HFFc6 (cell line): ENCODE measurements around the gene CXCR2. TPM values are rescaled to one million over a fixed set of nuclear protein-coding genes. Genes with fewer than 3 reads are reported as not detected.

ENCODE experiments used
- DNase-seq: peaks from one replicate; pipeline ENCODE4 v3.0.0-alpha.2; 2018
- H3K27ac Mint-ChIP-seq: 2 replicates; pipeline ENCODE4 v1.8.0; 2020; ENCODE audit warnings: mild to moderate bottlenecking, mixed read lengths
- H3K27me3 Mint-ChIP-seq: 2 replicates; pipeline ENCODE4 v1.8.0; 2021; ENCODE audit warnings: mild to moderate bottlenecking, moderate library complexity, mixed read lengths; ENCODE audit not compliant: insufficient read depth
- H3K36me3 Mint-ChIP-seq: 2 replicates; pipeline ENCODE4 v1.8.0; 2021; ENCODE audit warnings: low read depth, mixed read lengths
- H3K4me1 Mint-ChIP-seq: 2 replicates; pipeline ENCODE4 v1.8.0; 2020; ENCODE audit warnings: low read depth, mixed read lengths
- H3K4me3 Mint-ChIP-seq: 2 replicates; pipeline ENCODE4 v1.8.0; 2020; ENCODE audit warnings: mild to moderate bottlenecking, moderate library complexity, mixed read lengths
- H3K9me3 Mint-ChIP-seq: 2 replicates; pipeline ENCODE4 v1.8.0; 2020; ENCODE audit warnings: mild to moderate bottlenecking, mixed read lengths
- total RNA-seq, 6 experiments: library from RNA; stranded (reverse); fragmentation: NEBNext Ultra II Directional; extraction: Animal tissue kit (Norgen Biotek cat#: 25700); gene quantifications; 2 replicates in 1 of 6; 3 replicates in 5 of 6; pipeline ENCODE4 v1.2.3, GENCODE V29; 2021
- TF ChIP-seq, protein P1 (sequence below): fragments of 200-600 bp; sonication (generic); IDR thresholded peaks from 2 replicates; pipeline ENCODE4 v1.5.0; 2021; ENCODE audit warnings: antibody characterized with exemption, mild to moderate bottlenecking

The CXCR2 gene
- total RNA-seq, 6 experiments from 2014 or later = not detected

DNA sequence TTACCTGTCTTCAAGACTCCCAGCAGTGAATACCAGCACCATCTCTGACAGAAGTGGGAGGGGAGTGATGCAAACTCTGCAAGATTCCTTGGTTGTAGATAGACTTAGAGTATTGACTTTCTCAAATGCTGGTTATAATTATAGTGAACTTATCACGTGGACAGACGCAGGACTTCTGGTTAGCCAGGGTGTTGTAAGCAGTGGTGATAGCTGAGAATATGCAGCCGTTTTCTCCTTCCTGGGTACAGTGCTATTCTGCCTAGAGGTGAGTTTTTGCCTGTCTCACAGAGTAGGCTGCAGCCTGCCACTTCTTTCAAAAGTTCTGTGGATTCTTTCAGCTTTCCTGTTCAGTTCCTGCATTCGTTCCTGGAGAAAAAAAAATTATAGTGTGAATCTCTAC, 733 bp upstream of the CXCR2 start:
- DNase-seq = no peak
- peaks cover 37% of the 10 kb centered on the region for H3K27me3 Mint-ChIP-seq
- TF ChIP-seq, protein P1, sequence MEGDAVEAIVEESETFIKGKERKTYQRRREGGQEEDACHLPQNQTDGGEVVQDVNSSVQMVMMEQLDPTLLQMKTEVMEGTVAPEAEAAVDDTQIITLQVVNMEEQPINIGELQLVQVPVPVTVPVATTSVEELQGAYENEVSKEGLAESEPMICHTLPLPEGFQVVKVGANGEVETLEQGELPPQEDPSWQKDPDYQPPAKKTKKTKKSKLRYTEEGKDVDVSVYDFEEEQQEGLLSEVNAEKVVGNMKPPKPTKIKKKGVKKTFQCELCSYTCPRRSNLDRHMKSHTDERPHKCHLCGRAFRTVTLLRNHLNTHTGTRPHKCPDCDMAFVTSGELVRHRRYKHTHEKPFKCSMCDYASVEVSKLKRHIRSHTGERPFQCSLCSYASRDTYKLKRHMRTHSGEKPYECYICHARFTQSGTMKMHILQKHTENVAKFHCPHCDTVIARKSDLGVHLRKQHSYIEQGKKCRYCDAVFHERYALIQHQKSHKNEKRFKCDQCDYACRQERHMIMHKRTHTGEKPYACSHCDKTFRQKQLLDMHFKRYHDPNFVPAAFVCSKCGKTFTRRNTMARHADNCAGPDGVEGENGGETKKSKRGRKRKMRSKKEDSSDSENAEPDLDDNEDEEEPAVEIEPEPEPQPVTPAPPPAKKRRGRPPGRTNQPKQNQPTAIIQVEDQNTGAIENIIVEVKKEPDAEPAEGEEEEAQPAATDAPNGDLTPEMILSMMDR = no peak
- no peak overlapping the region for H3K4me3 Mint-ChIP-seq
- 0 out of 2 replicates have a peak, but pooled peaks cover 14% of the 10 kb centered on the region for H3K36me3 Mint-ChIP-seq
- no peak overlapping the region for H3K27ac Mint-ChIP-seq
- peaks cover 17% of the 10 kb centered on the region for H3K9me3 Mint-ChIP-seq
- no peaks in the 10 kb centered on the region for H3K4me1 Mint-ChIP-seq

DNA sequence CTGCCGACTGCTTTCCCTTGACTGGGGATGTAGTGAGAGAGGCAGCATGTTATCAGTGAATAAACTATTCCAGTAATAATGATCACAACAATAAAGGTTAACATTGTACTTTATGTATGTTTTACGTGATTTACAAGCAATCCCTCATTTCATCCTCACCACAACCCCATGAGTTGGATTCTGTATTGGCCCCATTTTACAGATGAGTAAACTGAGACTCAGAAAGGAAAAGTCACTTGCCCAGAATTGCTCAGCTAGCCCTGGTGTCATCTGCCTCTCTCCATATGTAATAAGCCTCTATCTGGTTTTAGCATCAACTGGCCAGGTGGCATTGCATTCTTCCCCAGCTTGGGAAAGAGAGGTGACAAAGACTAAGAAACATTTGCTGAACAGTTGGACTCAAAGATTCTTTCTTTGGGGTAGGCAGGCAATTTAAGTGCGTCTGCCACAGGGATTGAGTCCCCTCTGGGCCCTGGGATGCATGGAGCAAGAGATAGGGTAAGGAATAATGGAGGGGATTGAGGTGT, 2.2 kb downstream of the CXCR2 start:
- Mint-ChIP-seq H3K27me3 (peaks cover 42% of the 10 kb centered on the region), H3K36me3 (no peaks in the 10 kb centered on the region), H3K27ac (no peak overlapping the region), H3K4me1 (no peaks in the 10 kb centered on the region), H3K4me3 (no peak overlapping the region), H3K9me3 (peaks cover under 1% of the 10 kb centered on the region; the same call in 1 of the 2 replicates)
- no peak for DNase-seq
- TF ChIP-seq, protein P1 = no peak

DNA sequence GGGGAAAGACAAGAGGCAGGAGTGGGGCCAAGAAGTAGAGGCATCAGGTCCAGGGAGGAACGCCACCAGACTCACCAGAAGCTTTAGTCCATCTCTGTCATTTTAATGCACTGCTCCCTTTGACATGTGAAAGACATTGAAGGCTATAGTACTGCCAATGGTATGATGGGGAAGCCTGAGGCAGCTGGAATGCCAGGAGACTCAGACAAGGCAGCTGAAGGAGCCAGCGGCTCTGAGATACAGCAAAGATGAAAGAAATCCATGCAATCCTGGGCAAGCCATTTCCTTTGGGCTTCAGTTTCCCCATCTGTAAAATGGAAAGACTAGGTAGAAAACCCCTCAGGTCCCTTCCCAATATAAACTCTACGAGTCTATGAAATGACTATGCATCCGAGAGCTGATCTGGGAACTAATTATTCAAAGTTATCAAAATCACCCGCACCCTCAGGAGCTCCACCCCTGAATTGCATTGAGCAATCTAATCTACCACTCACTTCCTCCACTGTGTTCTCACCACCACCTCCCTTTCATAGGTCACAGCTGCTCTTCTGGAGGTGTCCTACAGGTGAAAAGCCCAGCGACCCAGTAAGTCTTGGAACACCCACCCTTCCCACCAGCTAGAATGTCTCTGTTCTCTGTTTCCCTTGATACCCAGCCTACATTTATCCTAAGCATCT, 3.1 kb downstream of the CXCR2 start:
- no peak for DNase-seq
- peaks cover 43% of the 10 kb centered on the region for H3K27me3 Mint-ChIP-seq
- no peaks in the 10 kb centered on the region for H3K4me1 Mint-ChIP-seq
- no peak overlapping the region for H3K27ac Mint-ChIP-seq
- TF ChIP-seq, protein P1 = no peak
- H3K9me3 Mint-ChIP-seq = no peaks in the 10 kb centered on the region
- no peak overlapping the region for H3K4me3 Mint-ChIP-seq
- no peaks in the 10 kb centered on the region for H3K36me3 Mint-ChIP-seq

DNA sequence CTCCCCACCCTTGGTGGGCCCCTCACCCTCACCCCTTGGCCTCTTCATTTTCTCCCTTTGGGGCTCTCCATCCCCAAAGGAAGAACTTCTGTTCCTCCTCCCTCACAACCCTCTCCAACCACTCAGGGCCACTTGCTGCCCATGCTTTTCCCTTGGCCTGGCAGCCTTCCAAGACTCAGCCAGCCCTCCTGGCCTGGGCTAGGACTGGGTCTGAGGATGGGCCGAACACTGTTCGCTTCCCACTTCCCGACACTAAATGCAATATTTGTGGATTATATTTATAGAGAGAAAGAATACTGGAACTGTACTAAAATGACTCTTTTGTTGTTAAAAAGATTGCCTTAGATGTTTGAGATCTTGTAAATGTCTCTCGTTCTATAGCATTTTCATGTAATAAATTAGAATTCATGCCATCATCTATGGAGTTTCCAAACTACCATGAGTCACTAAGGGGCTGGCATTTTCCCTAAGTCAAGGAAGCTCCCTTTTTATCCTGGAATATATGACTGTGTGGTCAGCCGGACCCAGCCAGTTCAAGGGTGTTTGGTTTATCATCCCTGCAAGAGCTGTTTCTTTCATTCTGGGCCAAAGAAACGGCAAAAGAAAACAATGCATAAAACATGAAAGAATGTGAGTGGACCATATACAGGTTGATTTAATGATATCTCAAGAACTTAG, 3.8 kb downstream of the CXCR2 start:
- Mint-ChIP-seq H3K4me3 (no peak overlapping the region), H3K27me3 (peaks cover 43% of the 10 kb centered on the region), H3K9me3 (no peaks in the 10 kb centered on the region), H3K27ac (no peak overlapping the region), H3K36me3 (no peaks in the 10 kb centered on the region), H3K4me1 (no peaks in the 10 kb centered on the region)
- TF ChIP-seq, protein P1 = no peak
- peak; percentile 31 for DNase-seq

DNA sequence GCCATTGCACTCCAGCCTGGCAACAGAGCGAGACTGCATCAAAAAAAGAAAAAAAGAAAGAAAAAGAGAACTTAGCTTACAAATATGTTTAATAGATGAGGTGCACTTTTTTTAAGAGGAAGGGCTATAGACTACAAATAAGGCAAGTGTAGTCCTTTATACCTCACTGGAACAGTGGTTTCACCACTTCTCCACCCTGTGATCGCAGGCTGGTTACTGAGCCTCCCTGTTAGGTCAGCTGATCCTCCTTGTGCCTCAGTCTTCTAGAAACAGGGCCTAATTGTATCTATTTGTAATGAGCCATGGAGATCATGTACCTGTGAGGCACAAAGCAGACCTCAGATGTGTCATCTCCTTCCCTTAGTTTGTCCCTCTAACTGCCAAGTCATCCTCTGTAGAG, 4.5 kb downstream of the CXCR2 start:
- H3K27ac Mint-ChIP-seq = no peak overlapping the region
- peaks cover 48% of the 10 kb centered on the region for H3K27me3 Mint-ChIP-seq
- DNase-seq = no peak
- no peaks in the 10 kb centered on the region for H3K4me1 Mint-ChIP-seq
- TF ChIP-seq, protein P1 = no peak
- no peaks in the 10 kb centered on the region for H3K9me3 Mint-ChIP-seq
- no peak overlapping the region for H3K4me3 Mint-ChIP-seq
- H3K36me3 Mint-ChIP-seq = no peaks in the 10 kb centered on the region
